Kidney glomerular epithelial cell (primary cell): ENCODE results near the gene ADH1B.
"Not testable (repeated sequence)": the region's sequence is repeated elsewhere in the genome, so short reads cannot be mapped to it uniquely, and the experiment has no call there.

Experiments used
- DNase-seq: peaks from one replicate; lab custom pipeline; 2025; lab: John Stamatoyannopoulos, UW

The ADH1B gene

GRCh38 chr4:99323756-99324155, 2.6 kb upstream of the ADH1B start:
- DNase-seq = no peak

GRCh38 chr4:99317811-99318210, 3.4 kb downstream of the ADH1B start:
- not testable (repeated sequence) for DNase-seq

- no peak for DNase-seq
Measured at GRCh38 chr4:99317354-99317753, 3.8 kb downstream of the ADH1B start.

- no peak for DNase-seq
Measured at GRCh38 chr4:99315839-99316238, 5.4 kb downstream of the ADH1B start.

GRCh38 chr4:99314211-99314610, 7.0 kb downstream of the ADH1B start:
- no peak for DNase-seq

- no peak for DNase-seq
Measured at GRCh38 chr4:99310389-99310788, 10.8 kb downstream of the ADH1B start.

- no peak for DNase-seq
Measured at GRCh38 chr4:99305638-99306400, 15.4 kb downstream of the ADH1B start.

- no peak for DNase-seq
Measured at GRCh38 chr4:99301376-99302164, 19.6 kb downstream of the ADH1B start.

GRCh38 chr4:99300934-99301333, 20.3 kb downstream of the ADH1B start:
- peak; percentile 53 for DNase-seq

GRCh38 chr4:99293357-99293756, 27.8 kb downstream of the ADH1B start:
- no peak for DNase-seq

- no peak for DNase-seq
Measured at GRCh38 chr4:99290848-99291786, 30.1 kb downstream of the ADH1B start, which contains the start of gene ADH1A. Gene ADH1A, minus strand, starts transcription at chr4:99290985. Its CDS starts 71 bp downstream, at chr4:99290914.

- DNase-seq = no peak
Measured at GRCh38 chr4:99285387-99285786, 35.8 kb downstream of the ADH1B start.

- DNase-seq = no peak
Measured at GRCh38 chr4:99282731-99283130, 38.5 kb downstream of the ADH1B start.

- DNase-seq = no peak
Measured at GRCh38 chr4:99281261-99281660, 39.9 kb downstream of the ADH1B start.

GRCh38 chr4:99276417-99276816, 44.8 kb downstream of the ADH1B start:
- DNase-seq = no peak

- no peak for DNase-seq
Measured at GRCh38 chr4:99275885-99276284, 45.3 kb downstream of the ADH1B start.

- DNase-seq = no peak
Measured at GRCh38 chr4:99275050-99275449, 46.2 kb downstream of the ADH1B start.

- no peak for DNase-seq
Measured at GRCh38 chr4:99273704-99274103, 47.5 kb downstream of the ADH1B start.

- DNase-seq = no peak
Measured at GRCh38 chr4:99264927-99265326, 56.3 kb downstream of the ADH1B start.
